Limb (tissue), 2 donors: Measurements from ENCODE around the gene PPP1R18.

Experiments used
- DNase-seq, 2 donors: peaks; one replicate each; pipeline ENCODE4 v3.0.0-alpha.2; 2016; ENCODE audit errors: extremely low spot score in 2 of 2

PPP1R18 gene

DNA sequence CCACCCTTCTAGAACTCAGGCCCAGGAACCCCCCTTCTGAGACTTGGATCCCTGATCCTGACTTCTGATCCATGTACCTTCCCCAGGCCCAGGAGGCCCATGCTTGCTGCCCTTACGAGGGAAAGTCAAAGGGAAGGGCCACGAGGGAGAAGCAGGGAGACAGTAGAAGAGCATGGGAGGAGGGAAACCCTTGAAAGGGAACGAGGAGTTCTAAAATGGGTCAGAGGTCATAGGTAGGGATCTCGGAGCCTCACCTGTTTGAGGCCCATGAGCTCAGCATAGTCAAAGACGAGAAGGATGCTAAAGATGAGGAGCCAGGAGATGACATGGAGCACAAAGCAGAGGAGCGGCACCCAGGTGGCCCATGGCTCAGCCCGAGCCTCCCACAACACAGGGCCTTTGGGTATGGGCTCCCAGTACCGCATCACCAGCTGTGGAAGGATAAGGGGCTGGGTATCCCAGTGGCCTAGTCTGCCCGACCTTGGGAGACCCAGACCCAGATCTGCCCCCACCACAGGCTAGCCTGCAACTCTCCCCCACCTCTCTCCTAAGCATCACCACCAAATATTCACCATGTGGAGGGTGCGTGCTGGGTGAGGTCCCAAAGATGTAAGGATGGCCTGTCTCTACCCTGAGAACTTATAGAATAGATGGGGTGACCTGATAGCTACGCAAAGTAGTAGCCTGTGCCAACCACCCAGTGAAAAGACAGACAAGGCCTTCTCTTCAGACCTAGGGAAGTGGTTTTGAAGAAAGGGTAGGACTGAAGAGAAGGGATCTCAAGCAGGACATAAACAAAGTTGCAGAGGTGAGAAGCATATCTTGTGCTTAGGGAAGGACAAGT, 2.8 kb upstream of the PPP1R18 start:
- DNase-seq: no peak

- DNase-seq: no peak
Measured at GRCh38 chr6:30688569-30688968, 2.1 kb upstream of the PPP1R18 start.

GRCh38 chr6:30687659-30688431, 1.4 kb upstream of the PPP1R18 start:
- peak in 1 of 2 donors; percentile 28 for DNase-seq

DNA sequence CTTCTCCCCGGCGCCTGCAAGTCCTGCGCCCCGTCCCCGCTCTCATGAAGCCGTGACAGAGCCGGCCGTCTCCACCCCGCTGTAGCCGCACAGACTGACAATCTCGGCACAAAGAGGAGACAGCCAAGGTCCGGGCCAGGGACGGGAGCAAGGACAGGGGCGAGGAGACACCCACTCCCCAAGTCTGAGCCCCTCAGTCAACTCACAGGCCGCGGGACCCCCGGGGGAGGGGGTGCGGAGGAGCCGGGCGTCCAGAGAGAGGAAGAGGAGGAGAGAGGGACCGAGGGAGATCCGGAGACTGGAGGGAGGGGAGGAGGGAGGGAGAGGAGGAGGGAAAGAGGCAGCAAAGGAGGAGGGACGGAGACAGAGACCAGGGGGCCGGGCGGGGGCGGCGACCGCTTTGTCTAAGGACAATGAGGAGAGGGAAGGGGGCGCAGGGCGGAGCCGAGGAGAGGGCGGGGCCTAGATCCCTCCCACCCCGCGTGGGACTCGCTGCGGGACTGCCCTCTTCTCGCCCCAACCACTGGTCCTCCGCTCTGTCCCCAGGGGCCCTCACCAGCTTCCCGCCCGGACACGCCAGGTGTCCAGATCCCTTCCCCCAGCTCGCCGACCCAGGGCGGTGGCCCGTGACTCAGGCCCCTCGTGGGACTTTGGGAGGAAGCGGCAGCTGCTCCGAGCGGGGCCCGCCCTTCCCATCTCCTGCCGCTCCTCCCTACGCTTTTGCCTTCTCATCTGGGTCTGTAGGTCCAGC, 638 bp upstream of the PPP1R18 start:
- DNase-seq: peak; percentile 92 to 95

DNA sequence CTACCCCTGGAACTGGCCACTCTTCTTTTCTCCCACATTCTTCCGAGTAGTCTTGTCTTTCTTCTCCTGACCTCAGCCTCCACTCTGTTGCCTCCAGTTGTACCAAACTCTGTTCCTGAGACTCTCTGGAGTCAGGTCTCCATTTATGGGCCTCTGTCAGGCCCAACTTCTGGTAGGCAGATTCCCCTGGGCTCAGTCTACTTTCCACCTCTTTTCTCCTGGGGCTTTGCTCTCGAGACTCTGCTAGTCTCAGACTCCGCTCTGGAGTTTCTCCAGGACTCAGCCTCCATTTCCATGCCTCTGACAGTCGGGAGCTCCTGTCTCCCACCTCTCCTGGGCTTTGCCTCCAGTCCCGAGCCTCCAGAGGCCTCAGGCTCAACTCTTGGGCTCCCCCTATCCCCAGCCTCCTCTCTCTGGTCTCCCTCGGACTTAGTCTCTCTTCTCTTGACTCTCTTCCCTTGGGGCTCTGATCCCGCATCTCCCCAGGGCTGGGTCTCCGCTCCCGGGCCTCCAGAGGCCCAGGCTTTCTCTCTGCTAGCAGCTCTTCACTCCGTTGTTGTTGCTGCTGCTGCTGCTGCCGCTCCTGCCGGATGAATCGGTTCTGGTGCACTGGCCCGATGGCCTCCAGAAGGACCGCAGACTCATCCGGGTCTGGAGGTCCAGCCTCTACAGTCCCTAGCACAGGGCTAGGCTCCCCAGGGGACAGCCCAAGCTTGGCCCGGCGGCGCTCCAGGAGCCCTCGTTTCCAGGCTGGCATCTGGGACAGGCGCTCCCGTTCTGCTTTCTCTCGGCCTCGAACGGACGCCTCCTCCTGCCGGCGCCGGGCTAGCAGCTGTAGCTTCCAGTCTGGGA, 1.1 kb downstream of the PPP1R18 start:
- DNase-seq: no peak

GRCh38 chr6:30684386-30685156, 1.9 kb downstream of the PPP1R18 start:
- DNase-seq: no peak

GRCh38 chr6:30683980-30684338, 2.5 kb downstream of the PPP1R18 start:
- no peak for DNase-seq

DNA sequence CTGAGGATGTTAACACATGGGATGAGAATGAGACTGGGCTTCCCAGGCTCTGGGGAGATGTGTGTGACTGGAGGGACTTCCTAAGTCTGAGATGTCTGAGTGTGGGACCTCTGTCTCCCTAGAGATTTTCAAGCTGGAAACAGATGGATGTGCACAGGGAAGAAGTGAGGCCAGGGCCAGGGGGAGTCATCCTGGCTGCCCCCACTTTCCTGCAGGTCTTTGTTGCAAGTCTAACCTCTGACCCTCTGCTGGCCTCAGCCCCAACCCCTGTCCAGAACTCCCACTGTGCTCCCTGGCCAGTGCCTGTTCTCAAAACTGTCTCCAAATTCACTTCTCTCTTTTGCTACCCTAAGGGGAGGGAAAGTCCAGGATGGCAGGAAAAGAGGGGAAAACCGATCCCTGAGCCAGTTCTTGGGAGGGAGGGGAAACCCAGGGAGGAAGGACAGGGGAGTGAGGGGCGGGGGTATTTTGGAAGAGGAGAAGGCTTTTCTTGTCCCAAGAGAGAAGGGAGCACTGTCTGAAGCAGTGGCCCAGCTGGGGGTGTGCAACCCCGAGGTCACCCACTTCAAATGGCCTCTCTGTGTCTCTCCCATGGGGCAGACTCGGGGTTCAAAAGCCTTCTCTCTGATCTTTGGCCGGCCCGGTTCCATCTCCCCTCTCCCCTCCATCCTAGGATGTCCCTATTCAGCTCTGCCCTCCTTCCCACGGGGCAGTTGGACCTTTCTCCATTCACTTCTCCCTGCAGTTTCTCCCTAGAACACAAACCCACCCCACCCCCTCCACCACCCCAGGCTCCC, 3.1 kb downstream of the PPP1R18 start:
- DNase-seq: no peak

- peak; percentile 11 to 50 for DNase-seq
Measured at GRCh38 chr6:30682143-30683117, 4.0 kb downstream of the PPP1R18 start.

DNA sequence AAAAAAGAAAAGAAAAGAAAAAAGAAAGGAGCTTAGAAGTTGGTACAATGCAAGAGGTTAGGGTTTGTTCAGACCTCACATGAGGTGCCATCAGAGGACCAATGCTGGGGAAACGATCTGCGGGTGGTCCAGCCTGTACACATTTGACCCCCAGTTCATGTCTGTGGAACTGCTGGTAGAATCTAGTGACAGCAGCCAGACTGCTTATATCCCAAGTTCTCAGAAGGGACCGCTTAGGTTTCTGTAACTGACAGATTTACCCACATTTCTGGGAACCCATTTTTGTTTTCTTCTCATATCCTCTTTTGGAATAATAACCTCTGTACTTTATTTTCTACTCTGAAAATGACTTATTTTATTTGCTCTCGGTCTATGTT, 4.7 kb downstream of the PPP1R18 start:
- no peak for DNase-seq

DNA sequence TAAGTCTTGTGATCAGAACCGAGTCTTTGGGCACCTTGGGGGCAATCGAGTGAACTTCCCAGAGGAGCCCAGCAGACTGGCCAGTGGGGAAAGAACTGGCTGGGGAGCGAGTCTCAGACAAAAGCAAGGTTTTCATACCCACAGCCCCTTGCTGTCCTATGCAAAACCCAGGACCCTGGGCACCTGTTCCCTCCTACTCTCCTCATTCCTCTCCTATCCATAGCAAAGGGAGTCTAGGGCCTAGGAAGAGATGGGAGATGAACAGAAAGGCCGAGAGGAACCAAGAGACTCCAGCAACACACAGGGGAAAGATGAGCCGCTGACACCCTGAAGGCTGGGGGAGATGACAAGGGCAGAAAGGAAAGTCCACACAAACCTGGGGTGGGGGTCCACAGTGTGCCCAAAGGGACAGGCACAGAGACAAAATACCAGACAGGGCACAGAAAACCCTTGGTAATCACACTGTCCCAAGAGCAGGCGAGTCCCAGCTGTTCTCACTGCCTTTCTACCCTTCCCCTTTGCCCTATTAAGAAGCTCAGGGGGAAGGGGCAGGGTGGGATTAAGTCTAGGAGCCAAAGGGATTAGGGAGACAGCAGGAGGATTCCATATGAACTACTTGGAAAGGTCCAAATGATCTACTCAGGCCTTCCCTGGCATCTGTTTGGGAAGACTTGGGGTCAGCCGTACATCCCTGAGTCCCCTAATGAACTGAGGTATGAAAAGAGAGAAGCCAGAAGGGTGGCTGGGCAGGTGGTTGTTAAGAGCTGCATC, 6.5 kb downstream of the PPP1R18 start:
- no peak for DNase-seq

- peak; percentile 78 to 92 for DNase-seq
Measured at GRCh38 chr6:30678964-30679726, 7.3 kb downstream of the PPP1R18 start.

DNA sequence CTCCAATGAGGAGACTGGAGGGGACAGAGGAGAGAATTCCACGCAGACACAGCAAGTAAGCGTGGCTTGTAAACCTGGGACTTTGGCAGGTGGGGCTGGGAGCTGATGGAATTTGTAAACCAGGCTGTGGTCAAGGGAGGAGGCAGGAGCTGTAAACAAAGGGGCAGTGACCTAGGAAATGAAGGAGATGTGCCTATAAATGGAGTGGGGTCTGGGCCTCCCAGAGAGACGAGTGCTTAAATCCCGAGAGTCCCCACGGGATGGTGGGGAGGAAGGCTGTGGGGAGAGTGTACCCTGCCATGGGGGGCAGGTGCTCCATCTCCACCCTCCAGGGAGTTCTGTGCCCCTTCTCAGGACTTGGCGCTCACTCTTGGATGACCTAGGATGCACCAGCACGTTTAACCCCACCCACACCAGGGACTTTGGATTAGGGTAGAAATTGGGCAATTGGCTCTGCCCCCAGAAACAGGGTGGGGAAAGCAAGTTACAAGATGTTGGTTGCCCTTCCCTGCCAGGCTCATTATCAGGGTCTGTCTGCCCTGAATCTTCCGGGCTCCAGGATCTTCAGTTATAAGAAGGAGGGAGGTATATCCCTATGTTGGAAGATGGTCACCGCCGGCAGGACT, 9.7 kb downstream of the PPP1R18 start:
- DNase-seq: no peak

GRCh38 chr6:30672445-30673253, 13.8 kb downstream of the PPP1R18 start, which contains the start of gene DHX16:
TSS of gene DHX16 (minus strand) at chr6:30673006. CDS start at chr6:30672841, 165 bp downstream.
- DNase-seq: peak; percentile 94 to 97

GRCh38 chr6:30670760-30671527, 15.5 kb downstream of the PPP1R18 start:
- no peak for DNase-seq
